Erythroblast (primary cell): Measurements from ENCODE around the gene TNFRSF25.

Experiments used
- DNase-seq, 2 experiments: peaks; one replicate each; lab custom pipeline; 2025; lab: John Stamatoyannopoulos, UW
- GATA1 ChIP-seq: IDR thresholded peaks from 2 replicates; pipeline ENCODE4 v1.6.1; 2011; ENCODE audit warnings: low read depth, mild to moderate bottlenecking, control low read depth, low read length, moderate library complexity
- POLR2A ChIP-seq: IDR thresholded peaks from 2 replicates; pipeline ENCODE4 v1.6.1; 2011; ENCODE audit warnings: mild to moderate bottlenecking, low read length

TNFRSF25 gene

GRCh38 chr1:6488602-6489382 lies 22.8 kb upstream of the TNFRSF25 start:
- no peak for TF ChIP-seq GATA1
- TF ChIP-seq POLR2A = no peak
- no peak for DNase-seq

- DNase-seq = no peak
- TF ChIP-seq POLR2A = no peak
- no peak for TF ChIP-seq GATA1
These were observed 22.0 kb upstream of the TNFRSF25 start for GRCh38 chr1:6487804-6488484.

GRCh38 chr1:6486433-6487011 lies 20.5 kb upstream of the TNFRSF25 start:
- no peak for TF ChIP-seq GATA1
- TF ChIP-seq POLR2A = no peak
- DNase-seq = peak; percentile 75 to 88

GRCh38 chr1:6485168-6486101 lies 19.5 kb upstream of the TNFRSF25 start:
- TF ChIP-seq POLR2A = no peak
- no peak for TF ChIP-seq GATA1
- DNase-seq = no peak

- DNase-seq = no peak
- TF ChIP-seq POLR2A (no peak), GATA1 (no peak)
These were observed 18.8 kb upstream of the TNFRSF25 start for GRCh38 chr1:6484826-6485167.

- TF ChIP-seq GATA1 (no peak), POLR2A (no peak)
- no peak for DNase-seq
These were observed 17.8 kb upstream of the TNFRSF25 start for GRCh38 chr1:6483761-6484117.

- TF ChIP-seq GATA1 = no peak
- TF ChIP-seq POLR2A = no peak
- no peak for DNase-seq
These were observed 17.2 kb upstream of the TNFRSF25 start for GRCh38 chr1:6483017-6483760.

GRCh38 chr1:6481820-6482219 lies 15.8 kb upstream of the TNFRSF25 start:
- no peak for TF ChIP-seq POLR2A
- TF ChIP-seq GATA1 = no peak
- DNase-seq = no peak

- no peak for TF ChIP-seq GATA1
- no peak for TF ChIP-seq POLR2A
- DNase-seq = no peak
These were observed 11.3 kb upstream of the TNFRSF25 start for GRCh38 chr1:6477039-6477820.

- DNase-seq = no peak
- TF ChIP-seq POLR2A (no peak), GATA1 (no peak)
These were observed 10.5 kb upstream of the TNFRSF25 start for GRCh38 chr1:6476483-6476882.

GRCh38 chr1:6475381-6476133 lies 9.6 kb upstream of the TNFRSF25 start:
- TF ChIP-seq GATA1 = no peak
- TF ChIP-seq POLR2A = no peak
- DNase-seq = peak; percentile 42 to 72

GRCh38 chr1:6474815-6475282 lies 8.9 kb upstream of the TNFRSF25 start:
- TF ChIP-seq GATA1 = no peak
- no peak for TF ChIP-seq POLR2A
- no peak for DNase-seq
